ENCODE measurements around the gene VPS26A. TPM values are rescaled to one million over a fixed set of nuclear protein-coding genes. Genes with fewer than 3 reads are reported as not detected.

The VPS26A gene
- total RNA-seq, 1 donor from 2014 or later = 43.9 TPM

DNA sequence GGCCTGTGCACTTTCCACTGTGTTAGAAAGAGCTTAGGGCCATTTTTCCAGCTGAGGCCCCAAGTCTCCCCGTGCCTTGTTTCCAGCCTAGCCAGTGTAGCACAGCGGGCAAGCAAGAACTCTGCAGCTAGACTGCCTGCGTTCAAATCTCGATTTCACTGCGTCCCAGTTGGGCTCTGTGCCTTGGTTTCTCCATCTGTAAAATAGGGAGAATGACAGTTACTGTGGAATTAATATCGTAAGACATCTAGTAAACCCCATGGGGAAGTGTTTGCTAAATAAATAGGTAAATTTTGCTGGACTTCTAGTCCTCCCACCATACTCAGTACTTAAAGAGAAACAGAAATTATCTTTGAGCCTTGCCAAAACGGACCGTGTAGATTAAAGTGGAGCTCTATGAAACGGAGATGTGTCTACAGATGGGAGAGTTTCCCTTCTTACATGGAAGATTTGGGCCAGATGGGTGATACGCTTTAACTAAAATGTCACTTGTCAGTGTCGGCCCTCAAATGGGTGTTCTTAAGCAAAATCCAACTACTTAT lies 92.7 kb downstream of the VPS26A start:
- no peak for DNase-seq (ENCODE audit: extremely low read depth, low read depth, low spot score)

- no peak for DNase-seq (ENCODE audit: extremely low read depth, low read depth, low spot score)
Measured at GRCh38 chr10:69217119-69217754, 93.3 kb downstream of the VPS26A start.

DNA sequence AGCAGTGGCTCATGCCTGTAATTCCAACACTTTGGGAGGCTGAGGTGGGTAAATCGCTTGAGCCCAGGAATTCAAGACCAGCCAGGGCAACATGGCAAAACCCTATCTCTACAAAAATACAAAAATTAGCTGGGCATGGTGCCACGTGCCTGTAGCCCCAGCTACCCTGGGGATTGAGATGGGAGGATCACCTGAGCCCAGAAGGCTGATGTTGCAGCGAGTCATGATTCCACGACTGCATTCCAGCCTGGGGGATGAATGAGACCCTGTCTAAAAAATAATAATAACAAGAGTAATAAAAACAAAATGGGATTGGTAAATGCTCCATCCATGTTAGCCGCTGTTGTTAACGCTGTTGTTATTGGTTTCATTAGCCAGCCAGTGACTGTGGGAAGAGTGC lies 94.9 kb downstream of the VPS26A start:
- no peak for DNase-seq (ENCODE audit: extremely low read depth, low read depth, low spot score)

- no peak for DNase-seq (ENCODE audit: extremely low read depth, low read depth, low spot score)
Measured at GRCh38 chr10:69220041-69220451, 96.1 kb downstream of the VPS26A start, which contains the start of gene HKDC1. HKDC1 (plus strand) TSS chr10:69220332; CDS start chr10:69220436, 104 bp downstream.

DNA sequence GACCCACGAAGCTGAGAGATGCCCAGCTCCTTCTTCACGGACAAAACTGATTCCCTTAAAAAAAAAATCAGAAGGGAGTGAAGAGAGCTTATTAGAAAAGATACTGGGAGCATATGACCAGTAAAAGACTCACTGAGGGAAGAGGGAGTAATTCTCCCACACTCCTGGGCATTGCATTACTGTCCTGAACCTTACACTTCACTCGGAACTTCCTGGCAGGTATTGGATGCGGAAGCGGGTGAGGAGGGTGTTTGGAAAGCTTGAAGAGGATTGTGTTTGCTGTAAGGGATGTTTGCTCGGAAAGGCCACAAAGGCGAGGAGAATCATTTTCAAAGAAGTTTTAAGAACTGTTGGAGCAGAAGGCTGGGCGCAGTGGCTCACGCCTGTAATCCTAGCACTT lies 96.5 kb downstream of the VPS26A start:
- DNase-seq (ENCODE audit: extremely low read depth, low read depth, low spot score) = no peak

Other genes with a start within 250 kb of the VPS26A start
- 19.8 and 22.7 TPM in 2 replicates for gene DDX50, start 222.9 kb upstream of the VPS26A start, total RNA-seq
- gene DDX21, start 168.0 kb upstream of the VPS26A start, total RNA-seq = 58.5 and 70.5 TPM in 2 replicates
- gene KIFBP, start 135.4 kb upstream of the VPS26A start, total RNA-seq = 51.1 and 56.7 TPM in 2 replicates
- 380 and 694 TPM in 2 replicates for gene SRGN, start 36.1 kb upstream of the VPS26A start, total RNA-seq
- 19.8 and 23.7 TPM in 2 replicates for gene SUPV3L1, start 56.1 kb downstream of the VPS26A start, total RNA-seq
- gene HKDC1, start 96.2 kb downstream of the VPS26A start, total RNA-seq = 0.58 and 5.7 TPM in 2 replicates
- 125 and 133 TPM in 2 replicates for gene HK1, start 154.3 kb downstream of the VPS26A start, total RNA-seq

Data from glomerular endothelial cell (primary cell).